Muscle layer of duodenum (tissue), 2 donors: ENCODE results near the gene FARP1.

Source experiments
- H3K27ac ChIP-seq: one replicate; pipeline ENCODE4 v1.7.0; 2013; ENCODE audit warnings: mild to moderate bottlenecking, low read length
- H3K27me3 ChIP-seq: one replicate; pipeline ENCODE4 v1.7.0; 2013; ENCODE audit warnings: low read depth, mild to moderate bottlenecking, control low read depth, low read length
- H3K36me3 ChIP-seq, 2 donors: one replicate each; pipeline ENCODE4 v1.7.0; 2013; ENCODE audit warnings: low read length in 2 of 2, control low read depth in 1 of 2, mild to moderate bottlenecking in 1 of 2; ENCODE audit not compliant: insufficient read depth in 2 of 2, control insufficient read depth in 1 of 2
- H3K4me1 ChIP-seq, 2 donors: one replicate each; pipeline ENCODE4 v1.7.0; 2013; ENCODE audit warnings: low read length in 2 of 2, mild to moderate bottlenecking in 2 of 2, control low read depth in 1 of 2, moderate library complexity in 1 of 2; ENCODE audit not compliant: insufficient read depth in 2 of 2, control insufficient read depth in 1 of 2
- H3K4me3 ChIP-seq, 2 donors: one replicate each; pipeline ENCODE4 v1.7.0; 2013; ENCODE audit warnings: low read length in 2 of 2, low read depth in 1 of 2, mild to moderate bottlenecking in 1 of 2
- H3K9me3 ChIP-seq, 2 donors: one replicate each; pipeline ENCODE4 v1.7.0; 2013; ENCODE audit warnings: low read length in 2 of 2, control low read depth in 1 of 2, mild to moderate bottlenecking in 1 of 2; ENCODE audit not compliant: control insufficient read depth in 1 of 2
- donor health status: healthy.

Gene FARP1

DNA sequence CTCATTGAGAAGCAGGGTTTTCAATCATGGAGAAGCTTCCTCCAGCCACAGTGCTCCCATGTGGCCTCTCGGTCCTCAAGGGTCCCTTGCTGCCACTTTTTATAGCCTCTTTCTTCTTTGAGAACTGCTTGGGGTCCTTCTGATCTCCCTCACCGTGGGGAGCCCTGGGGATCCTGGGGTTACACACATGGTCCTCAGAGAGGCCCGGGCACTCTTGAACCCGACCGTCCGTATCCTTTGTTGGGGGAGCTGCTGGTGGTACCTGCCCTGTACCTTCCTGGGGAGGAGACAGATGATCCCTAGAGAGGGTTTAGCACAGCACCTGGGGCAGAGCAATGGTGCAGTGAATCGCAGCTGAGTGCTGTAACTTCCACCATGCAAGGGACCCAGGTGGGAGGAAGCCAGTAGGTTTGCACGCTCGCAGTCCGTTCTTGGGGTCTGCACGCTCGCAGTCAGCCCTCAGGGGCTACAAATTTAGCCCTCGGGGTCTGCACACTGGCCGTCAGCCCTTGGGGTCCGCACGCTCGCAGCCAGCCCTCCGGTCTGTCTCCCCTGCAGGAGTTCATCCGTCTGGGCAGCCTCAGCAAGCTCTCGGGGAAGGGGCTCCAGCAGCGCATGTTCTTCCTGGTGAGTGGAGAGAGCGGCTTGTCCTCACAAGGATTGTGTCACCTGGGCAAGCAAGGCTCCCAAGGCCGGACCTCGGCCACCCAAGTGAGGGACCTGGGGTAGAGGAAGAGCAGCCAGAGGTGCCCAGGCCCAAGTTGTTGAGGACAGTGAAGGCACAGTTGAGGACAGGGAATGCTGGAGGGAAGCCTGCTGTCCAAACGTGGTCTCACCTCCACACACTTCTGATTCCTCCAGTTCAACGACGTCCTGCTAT is 295.6 kb downstream of the FARP1 start:
- Histone ChIP-seq H3K9me3 (no peaks in the 10 kb centered on the region), H3K27me3 (no peaks in the 10 kb centered on the region), H3K4me3 (no peak overlapping the region), H3K36me3 (peaks cover 10% of the 10 kb centered on the region in 2 donors), H3K4me1 (no peaks in the 10 kb centered on the region), H3K27ac (no peak overlapping the region)

DNA sequence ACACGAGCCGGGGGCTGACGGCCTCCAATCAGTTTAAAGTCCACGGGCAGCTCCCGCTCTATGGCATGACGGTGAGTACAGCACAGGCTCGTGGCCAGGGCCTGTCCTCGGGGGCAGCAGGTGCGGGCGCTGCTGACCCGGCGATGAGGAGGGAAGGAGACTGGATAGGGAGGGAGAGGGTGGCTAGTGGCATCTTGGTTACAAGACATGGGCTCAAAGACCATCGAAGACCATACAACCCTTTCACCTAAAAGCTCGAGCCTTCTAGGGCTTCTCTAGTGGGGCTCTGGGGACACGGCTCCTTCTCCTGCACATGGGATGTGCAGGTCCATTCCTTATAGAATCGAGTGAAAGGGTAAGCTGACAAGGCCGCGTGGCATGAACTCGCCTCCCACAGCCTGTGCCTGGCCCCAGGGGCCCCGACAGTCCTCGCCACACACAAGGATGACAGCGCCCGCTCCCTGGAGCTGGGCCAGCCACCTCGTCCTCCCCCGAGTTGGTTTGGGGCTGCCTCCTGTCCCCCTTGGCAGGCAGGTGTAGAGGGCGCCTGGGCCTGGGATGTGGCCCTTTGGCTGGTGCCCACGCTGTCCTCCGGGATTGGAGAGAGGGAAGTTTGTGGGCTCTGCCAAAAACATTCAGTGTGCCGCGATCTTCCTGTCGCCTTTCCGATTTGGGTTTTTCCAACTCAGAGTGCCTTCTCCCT is 296.4 kb downstream of the FARP1 start:
- Histone ChIP-seq H3K36me3 (peaks cover 10% of the 10 kb centered on the region in 2 donors), H3K27me3 (no peaks in the 10 kb centered on the region), H3K27ac (no peak overlapping the region), H3K4me1 (no peaks in the 10 kb centered on the region), H3K9me3 (no peaks in the 10 kb centered on the region), H3K4me3 (no peak overlapping the region)

- no peak overlapping the region for H3K4me3 ChIP-seq
- H3K27ac ChIP-seq, result no peak overlapping the region
- peaks cover 10% of the 10 kb centered on the region in 2 donors for H3K36me3 ChIP-seq
- H3K9me3 ChIP-seq, result no peaks in the 10 kb centered on the region
- H3K27me3 ChIP-seq, result no peaks in the 10 kb centered on the region
- H3K4me1 ChIP-seq, result no peaks in the 10 kb centered on the region
Measured at GRCh38 chr13:98439896-98440295, 297.0 kb downstream of the FARP1 start.

GRCh38 chr13:98440390-98441055 is 297.6 kb downstream of the FARP1 start:
- no peaks in the 10 kb centered on the region for H3K27me3 ChIP-seq
- no peaks in the 10 kb centered on the region for H3K9me3 ChIP-seq
- no peak overlapping the region for H3K27ac ChIP-seq
- H3K4me1 ChIP-seq, result peaks cover 0 to 5% of the 10 kb centered on the region in 2 donors
- no peak overlapping the region for H3K4me3 ChIP-seq
- H3K36me3 ChIP-seq, result peaks cover 8 to 10% of the 10 kb centered on the region in 2 donors

- H3K9me3 ChIP-seq, result no peaks in the 10 kb centered on the region
- H3K36me3 ChIP-seq, result peaks cover 6 to 10% of the 10 kb centered on the region in 2 donors
- no peak overlapping the region for H3K27ac ChIP-seq
- H3K4me3 ChIP-seq, result no peak overlapping the region
- no peaks in the 10 kb centered on the region for H3K27me3 ChIP-seq
- peaks cover 0 to 8% of the 10 kb centered on the region in 2 donors for H3K4me1 ChIP-seq
Measured at GRCh38 chr13:98441056-98441676, 298.3 kb downstream of the FARP1 start.

DNA sequence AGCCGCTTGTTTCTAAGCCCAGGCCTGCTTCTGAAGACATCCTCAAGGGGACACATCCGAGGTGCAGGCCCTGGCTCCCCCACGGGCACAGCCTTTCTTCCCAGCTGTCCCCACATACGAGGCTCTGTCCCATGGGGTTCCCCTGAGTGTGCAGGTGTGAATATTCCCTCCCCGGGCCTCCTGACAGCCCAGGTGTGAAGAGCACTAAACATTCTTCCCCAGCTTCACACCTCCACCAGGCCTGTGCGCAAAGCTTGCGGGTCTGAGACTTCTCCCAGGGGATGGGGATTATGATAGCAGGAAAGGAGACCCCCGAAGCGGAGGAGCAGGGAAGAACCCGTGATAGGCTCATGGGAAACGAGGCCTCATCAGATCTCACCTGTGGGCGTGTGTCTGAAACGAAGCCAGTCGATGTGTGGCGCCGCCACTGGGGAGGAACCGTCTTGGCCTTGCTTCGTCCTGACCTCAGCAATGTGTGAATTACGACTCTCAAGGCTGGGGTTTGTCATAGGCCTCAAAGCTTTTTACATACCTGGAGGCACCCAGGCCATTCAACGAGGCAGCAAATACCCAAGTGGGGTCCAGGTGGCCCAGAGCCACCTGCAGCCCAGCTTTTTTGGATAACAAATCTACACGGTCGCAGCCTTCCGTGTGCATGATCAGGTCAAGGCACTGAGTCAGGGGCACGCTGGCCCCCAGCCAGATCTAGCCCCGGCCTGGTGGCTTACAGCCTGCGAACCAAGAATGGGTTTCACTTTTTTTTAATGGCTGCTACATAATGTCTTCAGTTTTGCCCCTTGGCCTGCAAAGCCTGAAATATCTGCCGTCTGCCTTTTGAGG is 299.7 kb downstream of the FARP1 start:
- Histone ChIP-seq H3K27ac (no peak overlapping the region), H3K27me3 (no peaks in the 10 kb centered on the region), H3K36me3 (peaks cover 16 to 17% of the 10 kb centered on the region in 2 donors), H3K4me1 (peaks cover 0 to 8% of the 10 kb centered on the region in 2 donors), H3K9me3 (no peaks in the 10 kb centered on the region), H3K4me3 (no peak overlapping the region)

- Histone ChIP-seq H3K4me1 (peaks cover 0 to 8% of the 10 kb centered on the region in 2 donors), H3K4me3 (no peak overlapping the region), H3K27ac (no peak overlapping the region), H3K27me3 (no peaks in the 10 kb centered on the region), H3K9me3 (no peaks in the 10 kb centered on the region), H3K36me3 (peaks cover 20 to 22% of the 10 kb centered on the region in 2 donors)
Measured at GRCh38 chr13:98443329-98443728, 300.4 kb downstream of the FARP1 start.

DNA sequence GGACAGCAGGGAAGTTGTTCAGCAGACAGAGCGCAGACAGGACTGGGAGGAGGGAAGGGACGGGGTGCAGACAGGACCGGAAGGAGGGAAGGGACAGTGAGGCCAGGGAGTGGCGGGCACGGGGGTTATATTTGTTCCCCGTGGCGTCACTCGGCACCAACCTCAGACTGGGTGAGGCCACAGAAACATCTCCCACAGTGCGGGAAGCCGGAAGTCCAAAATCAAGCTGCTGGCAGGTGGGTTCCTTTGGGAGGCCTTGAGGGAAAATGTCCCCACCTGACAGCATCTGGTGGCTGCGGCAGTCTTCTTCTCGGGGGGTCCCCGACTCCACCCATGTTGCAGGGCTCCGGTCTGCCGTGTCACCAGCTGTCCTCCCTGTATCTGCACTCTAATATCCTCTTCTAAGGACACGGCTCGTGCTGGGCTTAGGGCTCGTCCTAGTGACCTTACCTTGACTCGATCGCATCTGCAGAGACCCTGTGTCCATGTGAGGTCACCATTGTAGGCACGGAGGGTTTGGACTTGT is 301.0 kb downstream of the FARP1 start:
- Histone ChIP-seq H3K9me3 (no peaks in the 10 kb centered on the region), H3K27me3 (no peaks in the 10 kb centered on the region), H3K4me3 (no peak overlapping the region), H3K4me1 (peaks cover 0 to 8% of the 10 kb centered on the region in 2 donors), H3K36me3 (peaks cover 20 to 26% of the 10 kb centered on the region in 2 donors), H3K27ac (no peak overlapping the region)

DNA sequence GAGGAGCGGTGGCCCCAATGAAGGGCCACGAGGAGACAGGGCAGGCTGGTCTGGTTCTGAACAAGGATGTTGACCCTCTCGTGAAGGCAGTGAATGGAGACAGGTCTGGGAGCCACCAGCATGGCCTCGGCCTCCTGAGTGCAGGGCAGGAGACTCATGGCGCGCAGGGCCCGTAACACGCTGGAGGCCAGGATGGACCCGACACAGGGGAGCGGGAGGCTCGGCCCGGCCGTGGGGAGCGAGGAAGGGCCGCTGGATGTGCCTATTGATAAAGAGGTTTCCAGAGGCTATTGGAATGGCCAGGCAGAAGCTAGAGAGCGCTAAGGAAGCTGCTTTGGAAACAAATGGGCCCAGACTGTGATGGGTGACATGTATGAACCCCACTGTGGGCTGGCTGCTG is 301.5 kb downstream of the FARP1 start:
- Histone ChIP-seq H3K9me3 (no peaks in the 10 kb centered on the region), H3K36me3 (peaks cover 20 to 31% of the 10 kb centered on the region in 2 donors)

More for the DNA sequence above, 301.5 kb downstream of the FARP1 start:
- Histone ChIP-seq H3K27me3 (no peaks in the 10 kb centered on the region), H3K27ac (no peak overlapping the region), H3K4me1 (peaks cover 0 to 13% of the 10 kb centered on the region in 2 donors), H3K4me3 (no peak overlapping the region)
